HG02623 (cell line): Measurements from ENCODE around the gene CELSR2.
"Not testable (repeated sequence)": the region's sequence is repeated elsewhere in the genome, so short reads cannot be mapped to it uniquely, and the experiment has no call there.

Experiments used
- ATAC-seq: cut with Tn5 transposase; IDR thresholded peaks from one replicate; pipeline ENCODE4 v1.9.1; 2021; ENCODE audit warnings: moderate library complexity; ENCODE audit not compliant: unreplicated experiment

The CELSR2 gene

GRCh38 chr1:109298666-109299557 lies 49.6 kb downstream of the CELSR2 start:
- ATAC-seq, result no peak

DNA sequence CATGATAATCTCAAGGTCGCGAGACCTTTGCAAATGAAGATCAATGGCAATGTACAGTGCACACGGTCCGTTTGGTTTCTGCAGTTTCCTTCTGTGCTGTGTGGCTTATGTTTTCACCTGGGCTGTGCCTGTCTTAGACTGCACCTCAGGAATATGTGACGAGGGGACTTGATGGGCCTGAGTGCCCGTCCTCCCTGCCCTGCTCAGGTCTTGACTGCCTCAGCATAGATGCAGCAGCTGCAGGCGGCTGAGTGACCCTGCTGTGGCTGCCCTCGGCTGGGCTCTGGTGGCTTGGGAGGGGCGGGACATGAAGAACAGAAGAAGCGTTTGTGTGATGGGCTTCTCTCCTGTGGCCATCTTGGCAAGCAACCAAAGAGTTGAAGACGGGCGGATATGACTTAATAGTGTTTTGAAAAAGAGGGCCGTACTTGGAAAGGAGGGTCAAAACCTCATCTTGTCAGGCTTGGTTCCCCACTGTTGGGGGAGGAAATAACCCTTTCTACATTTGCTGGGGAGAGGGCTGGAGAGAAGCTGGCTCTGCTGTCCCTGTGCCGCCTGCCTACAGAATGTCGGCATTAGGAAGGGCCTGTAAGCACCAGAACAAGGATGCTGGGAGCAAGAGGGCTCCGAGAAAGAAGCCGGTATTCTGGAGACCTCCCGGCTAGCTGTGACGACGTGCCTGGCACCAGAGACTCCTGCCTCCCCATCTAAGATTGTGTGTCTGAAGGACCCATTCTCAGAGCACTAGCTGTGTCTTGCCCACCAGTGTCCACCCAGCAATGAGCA lies 50.4 kb downstream of the CELSR2 start:
- no peak for ATAC-seq

- no peak for ATAC-seq
Measured at GRCh38 chr1:109300650-109301151, 51.4 kb downstream of the CELSR2 start.

DNA sequence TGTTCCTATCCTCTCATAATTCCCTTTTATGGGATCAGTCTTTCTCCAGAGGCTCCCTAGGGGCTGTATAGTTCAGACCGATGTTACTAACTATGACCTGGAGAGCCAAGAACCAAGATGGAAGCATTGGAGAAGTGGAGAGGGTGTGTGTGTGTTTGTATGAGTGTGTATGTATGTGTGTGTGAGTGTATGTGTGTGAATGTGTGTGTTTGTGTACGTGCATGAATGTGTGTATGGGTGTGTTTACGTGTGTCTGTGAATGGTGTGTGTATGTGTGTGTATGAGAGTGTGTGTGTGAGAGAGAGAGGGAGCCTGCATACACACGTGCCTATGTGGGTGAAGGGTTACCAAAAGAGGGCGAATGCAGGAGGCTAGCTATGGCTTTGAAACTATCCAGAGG lies 52.5 kb downstream of the CELSR2 start:
- ATAC-seq, result no peak

DNA sequence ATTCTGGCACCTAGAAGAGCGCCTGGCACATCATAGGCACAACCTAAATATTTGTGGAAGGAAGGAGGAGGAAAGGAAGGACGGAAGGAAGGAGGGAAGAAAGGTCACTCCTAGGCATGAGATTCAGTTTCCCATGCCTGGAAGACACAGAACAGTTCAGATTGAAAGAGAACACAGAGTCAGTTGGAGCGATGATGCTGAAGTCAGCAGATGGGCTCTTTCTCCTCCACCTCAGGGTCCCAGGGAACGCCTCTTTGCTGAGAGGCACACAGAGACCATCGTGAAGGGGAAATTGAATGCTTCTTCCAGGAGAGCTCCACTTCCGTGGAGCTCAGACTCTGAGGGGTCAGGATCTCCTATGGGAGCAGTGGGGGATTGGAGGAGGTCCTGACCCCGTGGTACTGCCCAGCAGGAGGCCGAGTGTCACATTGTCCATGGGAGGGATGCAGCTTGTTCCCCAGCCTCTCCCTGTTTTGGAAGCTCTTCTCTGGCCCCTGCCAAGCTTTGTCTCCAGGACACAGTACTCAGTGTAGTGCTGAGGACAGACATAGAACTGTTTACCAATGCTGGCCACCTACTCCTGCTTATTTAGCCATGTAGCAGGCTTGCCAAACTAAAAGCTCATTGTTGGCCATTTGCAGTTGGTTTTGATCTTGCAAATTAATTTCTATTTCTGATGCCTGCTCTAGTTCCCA lies 55.0 kb downstream of the CELSR2 start:
- ATAC-seq, result no peak

DNA sequence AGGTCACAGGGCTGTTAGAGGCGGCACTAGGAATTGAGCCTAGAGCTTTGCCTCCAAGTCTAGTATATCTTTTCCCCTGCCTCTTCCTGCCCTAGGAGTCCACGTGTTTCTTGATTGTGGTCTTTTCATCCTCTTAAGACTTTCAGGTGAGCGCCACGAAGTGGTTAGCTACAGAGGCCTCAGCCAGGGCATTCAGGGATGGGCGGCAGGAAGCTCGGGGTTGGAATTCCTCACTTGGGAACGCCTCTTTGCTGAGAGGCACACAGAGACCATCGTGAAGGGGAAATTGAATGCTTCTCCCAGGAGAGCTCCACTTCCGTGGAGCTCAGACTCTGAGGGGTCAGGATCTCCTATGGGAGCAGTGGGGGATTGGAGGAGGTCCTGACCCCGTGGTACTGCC lies 56.7 kb downstream of the CELSR2 start:
- ATAC-seq, result not testable (repeated sequence)

DNA sequence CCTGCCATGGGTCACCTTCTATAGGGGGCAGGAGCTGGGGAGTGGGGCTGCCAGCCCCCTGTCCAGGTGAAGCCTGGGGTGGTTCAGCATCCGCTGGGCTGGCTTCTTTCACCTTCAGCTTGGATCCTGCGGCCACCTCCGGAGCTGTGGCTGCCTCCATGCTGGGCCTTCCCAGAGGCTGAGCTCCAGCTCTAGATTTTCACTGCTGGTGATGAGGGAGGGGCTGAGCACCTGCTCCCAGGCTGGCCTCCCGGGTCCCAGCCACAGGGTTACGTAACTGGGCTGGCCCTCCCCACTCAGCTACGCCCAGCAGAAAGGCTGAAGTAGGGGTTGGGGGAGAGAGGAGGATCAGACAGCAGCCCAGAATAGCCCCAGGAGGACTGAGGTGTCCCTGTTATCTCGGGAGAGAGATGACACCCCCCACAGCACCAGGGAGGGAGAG lies 57.5 kb downstream of the CELSR2 start, which contains the start of gene MYBPHL:
Gene MYBPHL (minus strand): TSS at position 180 of the 442 bp plus-strand sequence. CDS start 20 bp downstream, at position 160.
- no peak for ATAC-seq

GRCh38 chr1:109307274-109308021 lies 58.1 kb downstream of the CELSR2 start:
- ATAC-seq, result no peak

- no peak for ATAC-seq
Measured at GRCh38 chr1:109309347-109309746, 60.0 kb downstream of the CELSR2 start.

GRCh38 chr1:109312246-109312645 lies 62.9 kb downstream of the CELSR2 start:
- ATAC-seq, result no peak

DNA sequence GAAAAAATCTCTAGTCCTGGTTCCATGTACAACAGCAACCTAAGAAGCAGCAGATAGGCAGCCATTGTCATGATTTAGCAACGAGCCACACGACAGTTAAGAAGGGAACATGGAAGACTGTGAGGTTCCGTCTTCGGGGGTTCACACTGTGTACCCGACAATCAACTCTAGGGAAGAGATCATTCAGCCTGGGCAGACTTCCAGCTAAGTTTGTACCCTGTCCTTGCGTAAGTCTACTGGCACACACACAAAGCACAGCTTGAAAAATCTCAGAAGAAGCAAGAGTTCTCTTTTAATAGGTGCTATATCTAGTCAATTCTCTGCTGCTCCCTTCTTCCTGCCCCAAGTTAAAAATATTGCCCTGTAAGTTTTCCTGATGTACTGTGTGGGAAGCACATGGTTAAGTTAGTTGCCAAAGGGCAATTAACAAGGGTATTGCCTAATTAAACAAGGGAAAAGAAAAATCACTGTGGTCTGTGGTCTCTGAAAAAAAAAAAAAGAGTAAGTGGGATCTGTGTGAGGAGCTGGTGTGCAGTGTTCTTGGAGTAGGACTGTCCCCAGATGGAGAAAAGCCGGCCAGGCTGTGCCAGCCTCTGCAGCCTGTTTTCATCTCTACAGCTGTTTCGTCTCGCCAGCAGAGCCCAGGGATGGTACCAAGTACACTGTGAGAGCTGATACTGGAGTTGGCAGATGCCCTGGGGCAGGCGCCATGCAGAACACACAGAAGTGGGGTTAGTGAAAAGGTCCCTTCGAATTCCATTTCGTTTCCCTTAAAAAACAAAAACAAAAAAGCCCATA lies 63.8 kb downstream of the CELSR2 start:
- no peak for ATAC-seq

DNA sequence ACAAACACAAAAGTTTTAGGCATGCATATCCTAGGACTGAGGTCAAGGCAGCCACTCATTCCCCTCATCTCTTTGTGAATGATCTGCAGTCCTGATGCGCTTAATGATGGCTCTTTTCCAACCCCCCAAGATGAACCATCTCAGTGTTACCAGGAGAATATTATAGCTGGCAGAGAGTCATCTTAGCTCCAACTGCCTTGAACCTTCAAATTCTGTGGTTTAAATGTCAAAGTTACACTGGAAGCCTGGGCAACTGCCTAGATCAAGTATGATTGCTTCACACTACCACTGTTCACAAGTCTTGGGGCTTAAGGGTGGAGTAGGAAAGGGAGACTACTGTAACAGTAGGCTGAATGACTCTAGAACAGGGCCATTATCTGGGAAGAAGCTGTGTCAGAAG lies 65.5 kb downstream of the CELSR2 start:
- no peak for ATAC-seq

- no peak for ATAC-seq
Measured at GRCh38 chr1:109315288-109315687, 65.9 kb downstream of the CELSR2 start.

GRCh38 chr1:109316506-109316905 lies 67.2 kb downstream of the CELSR2 start:
- no peak for ATAC-seq

GRCh38 chr1:109319114-109319513 lies 69.8 kb downstream of the CELSR2 start:
- ATAC-seq, result no peak

DNA sequence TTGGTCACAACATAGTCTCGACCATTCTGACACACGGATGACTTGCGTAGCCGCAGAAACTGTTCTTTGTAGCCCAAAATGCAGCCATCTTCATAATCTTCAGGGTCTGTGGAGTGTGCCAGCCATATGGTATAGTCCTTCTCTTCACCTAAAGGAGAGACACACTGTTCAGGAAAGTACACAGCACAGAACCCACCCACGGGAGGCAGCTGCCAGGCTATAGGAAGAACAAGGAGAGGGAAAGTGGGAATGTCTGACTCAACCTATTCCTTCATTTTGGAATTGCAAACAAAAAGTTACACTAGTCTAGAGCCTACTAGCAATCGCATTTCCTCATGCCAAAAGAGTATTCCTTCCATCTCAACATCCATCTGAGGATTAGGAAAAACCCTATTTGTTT lies 73.6 kb downstream of the CELSR2 start:
- no peak for ATAC-seq
